Loucy (cell line): ENCODE data around the gene SPRR2G.

Experiments used
- H2AFZ ChIP-seq: fragments of 200-600 bp; sonication (generic); 2 replicates; pipeline ENCODE4 v1.6.0; 2016; ENCODE audit warnings: antibody characterized with exemption, mild to moderate bottlenecking, low read length, moderate library complexity
- H3F3A ChIP-seq: fragments of 200-600 bp; 2 replicates; pipeline ENCODE4 v1.6.0; 2016; ENCODE audit warnings: antibody characterized with exemption, low read depth, mild to moderate bottlenecking
- H3K27me3 ChIP-seq: fragments of 200-600 bp; sonication (generic); 2 replicates; pipeline ENCODE4 v1.6.1; 2014; ENCODE audit warnings: low read length, mild to moderate bottlenecking; ENCODE audit not compliant: insufficient read depth, poor library complexity, severe bottlenecking
- H3K36me3 ChIP-seq: fragments of 200-600 bp; sonication (generic); 2 replicates; pipeline ENCODE4 v1.6.1; 2016; ENCODE audit warnings: low read length; ENCODE audit not compliant: insufficient read depth
- H3K4me1 ChIP-seq: fragments of 200-600 bp; sonication (generic); 2 replicates; pipeline ENCODE4 v1.5.1; 2014; ENCODE audit warnings: low read length, mild to moderate bottlenecking; ENCODE audit not compliant: insufficient read depth, poor library complexity, severe bottlenecking
- H3K4me2 ChIP-seq: fragments of 200-600 bp; sonication (generic); 2 replicates; pipeline ENCODE4 v1.6.0; 2014; ENCODE audit warnings: antibody characterized with exemption, low read length, low read depth, mild to moderate bottlenecking; ENCODE audit not compliant: poor library complexity, severe bottlenecking
- H3K4me3 ChIP-seq: fragments of 200-600 bp; sonication (generic); 2 replicates; pipeline ENCODE4 v1.5.1; 2014; ENCODE audit warnings: low read length, mild to moderate bottlenecking, mixed read lengths; ENCODE audit not compliant: poor library complexity, severe bottlenecking
- H3K79me2 ChIP-seq: fragments of 200-600 bp; sonication (generic); 2 replicates; pipeline ENCODE4 v1.6.1; 2014; ENCODE audit warnings: low read length; ENCODE audit not compliant: insufficient read depth
- H3K9ac ChIP-seq: fragments of 200-600 bp; sonication (generic); 2 replicates; pipeline ENCODE4 v1.6.0; 2014; ENCODE audit warnings: mild to moderate bottlenecking, low read depth, low read length, moderate library complexity; ENCODE audit not compliant: poor library complexity, severe bottlenecking
- H3K9me2 ChIP-seq: fragments of 200-600 bp; sonication (generic); replicated peaks from 2 replicates; pipeline ENCODE4 v1.6.1; 2016; ENCODE audit warnings: low read depth, low read length, mixed read lengths
- H3K9me3 ChIP-seq: fragments of 200-600 bp; sonication (generic); 2 replicates; pipeline ENCODE4 v1.6.1; 2014; ENCODE audit warnings: mild to moderate bottlenecking, antibody characterized with exemption, low read length, low read depth; ENCODE audit not compliant: insufficient read depth
- H4K20me1 ChIP-seq: fragments of 200-600 bp; sonication (generic); 2 replicates; pipeline ENCODE4 v1.6.0; 2014; ENCODE audit warnings: antibody characterized with exemption, low read length, mild to moderate bottlenecking; ENCODE audit not compliant: insufficient read depth, poor library complexity, severe bottlenecking
- CTCF ChIP-seq: fragments of 200-600 bp; sonication (generic); conservative IDR thresholded peaks from 2 replicates; pipeline ENCODE4 v1.5.1; 2014; ENCODE audit warnings: mild to moderate bottlenecking, antibody characterized with exemption, low read length
- EZH2phosphoT487 ChIP-seq: fragments of 200-600 bp; IDR thresholded peaks from 2 replicates; pipeline ENCODE4 v1.6.1; 2018; ENCODE audit warnings: antibody characterized with exemption, mild to moderate bottlenecking, moderate library complexity, borderline replicate concordance

SPRR2G gene

GRCh38 chr1:153100245-153100644, 50.4 kb downstream of the SPRR2G start:
- H3K9me2 ChIP-seq: no peaks in the 10 kb centered on the region
- no peaks in the 10 kb centered on the region for H3K36me3 ChIP-seq
- H3K9me3 ChIP-seq: no peaks in the 10 kb centered on the region
- H2AFZ ChIP-seq: no peak overlapping the region
- no peaks in the 10 kb centered on the region for H3F3A ChIP-seq
- no peak overlapping the region for H3K4me2 ChIP-seq
- no peak for TF ChIP-seq EZH2phosphoT487
- no peak for TF ChIP-seq CTCF
- no peaks in the 10 kb centered on the region for H4K20me1 ChIP-seq
- no peak overlapping the region for H3K4me3 ChIP-seq
- no peaks in the 10 kb centered on the region for H3K27me3 ChIP-seq
- H3K79me2 ChIP-seq: no peaks in the 10 kb centered on the region
- H3K4me1 ChIP-seq: no peaks in the 10 kb centered on the region
- no peak overlapping the region for H3K9ac ChIP-seq
